Ecto neural progenitor cell (in vitro differentiated cells): Measurements from ENCODE around the gene ZC2HC1C.

ENCODE experiments used
- DNase-seq: peaks from one replicate; pipeline ENCODE4 v3.0.0-alpha.2; 2018; ENCODE audit warnings: low spot score

The ZC2HC1C gene

GRCh38 chr14:75069121-75069810, at the start of gene ZC2HC1C:
Gene ZC2HC1C, plus strand, starts transcription at chr14:75069641. Its CDS starts 933 bp downstream, at chr14:75070574.
- peak; percentile 95 for DNase-seq

GRCh38 chr14:75022655-75023054, 46.8 kb upstream of the ZC2HC1C start:
- DNase-seq = peak; percentile 47

- DNase-seq = no peak
Observed at GRCh38 chr14:75023108-75023507, 46.3 kb upstream of the ZC2HC1C start.

DNA sequence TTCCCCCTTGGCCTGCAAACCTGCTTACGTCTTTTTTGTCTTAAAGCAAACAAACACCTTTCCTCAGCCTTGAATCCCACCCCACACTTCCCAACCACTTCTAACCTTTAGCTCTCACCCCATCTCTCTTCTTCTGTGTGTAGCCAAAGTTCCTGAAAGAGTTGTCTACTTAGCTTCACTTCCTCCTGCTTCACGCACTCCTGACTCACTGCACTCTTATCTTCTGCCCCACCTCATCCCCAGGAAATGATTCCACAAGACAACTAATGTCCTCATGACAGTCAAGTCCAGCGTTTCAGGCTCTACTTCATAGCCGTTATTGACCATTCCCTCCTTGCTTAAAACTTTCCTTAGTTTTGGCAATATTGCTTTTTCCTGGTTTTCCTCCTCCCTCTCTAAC, 44.4 kb upstream of the ZC2HC1C start:
- no peak for DNase-seq

GRCh38 chr14:75025876-75026275, 43.6 kb upstream of the ZC2HC1C start:
- DNase-seq = no peak

GRCh38 chr14:75030147-75030546, 39.3 kb upstream of the ZC2HC1C start:
- no peak for DNase-seq

- no peak for DNase-seq
Observed at GRCh38 chr14:75032939-75033338, 36.5 kb upstream of the ZC2HC1C start.

DNA sequence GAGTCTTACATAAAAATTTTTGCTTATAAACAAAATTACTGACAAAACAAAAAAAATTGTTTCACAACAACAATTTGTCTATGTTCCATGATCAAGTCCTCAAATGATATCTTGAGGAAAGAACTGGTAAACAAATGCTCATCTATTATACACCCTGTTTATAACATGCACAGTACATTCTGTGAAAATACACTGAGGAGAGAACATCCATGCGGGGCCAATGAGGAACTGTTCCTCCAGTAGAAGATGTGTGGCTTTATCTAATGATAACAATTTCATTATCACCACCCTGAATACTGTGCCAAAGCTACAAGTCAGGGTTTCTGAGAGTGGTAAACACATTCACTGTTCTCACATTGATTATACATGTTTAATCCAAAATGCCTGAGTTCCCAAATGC, 28.9 kb upstream of the ZC2HC1C start:
- no peak for DNase-seq

DNA sequence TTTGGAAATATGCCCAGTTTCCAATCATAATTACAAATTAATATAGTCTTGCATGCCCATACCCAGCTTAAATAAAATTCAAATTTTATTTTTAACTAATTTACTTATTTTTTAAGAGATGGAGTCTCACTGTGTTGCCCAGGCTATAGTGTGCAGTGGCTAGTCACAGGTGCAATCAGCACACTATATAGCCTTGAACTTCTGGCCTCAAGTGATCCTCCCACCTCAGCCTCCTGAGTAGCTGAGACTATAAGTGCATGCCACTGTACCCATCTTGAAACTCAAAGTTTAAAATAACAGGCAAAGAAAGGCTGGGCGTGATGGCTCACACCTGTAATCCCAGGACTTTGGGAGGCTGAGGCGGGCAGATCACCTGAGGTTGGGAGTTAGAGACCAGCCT, 28.5 kb upstream of the ZC2HC1C start:
- no peak for DNase-seq

DNA sequence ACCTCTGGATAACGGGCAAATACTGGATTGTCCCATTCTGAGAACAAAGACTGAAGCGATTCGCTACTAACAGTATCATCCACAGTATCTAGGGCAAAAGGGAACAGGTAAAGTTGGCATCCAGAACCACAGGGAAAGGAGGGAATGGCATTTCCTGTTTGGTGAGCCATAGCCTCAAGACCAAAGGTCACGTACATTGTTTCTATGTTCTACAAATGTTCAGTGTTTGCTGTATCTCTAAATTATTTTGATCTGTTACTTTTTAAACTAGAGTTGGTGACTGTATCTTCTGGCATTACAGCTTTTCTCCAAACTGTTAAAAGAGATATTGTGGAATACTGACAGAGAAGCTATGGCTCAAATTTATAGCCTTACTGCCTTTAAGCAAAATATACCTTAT, 27.8 kb upstream of the ZC2HC1C start:
- DNase-seq = no peak

GRCh38 chr14:75042035-75042434, 27.4 kb upstream of the ZC2HC1C start:
- DNase-seq = no peak

DNA sequence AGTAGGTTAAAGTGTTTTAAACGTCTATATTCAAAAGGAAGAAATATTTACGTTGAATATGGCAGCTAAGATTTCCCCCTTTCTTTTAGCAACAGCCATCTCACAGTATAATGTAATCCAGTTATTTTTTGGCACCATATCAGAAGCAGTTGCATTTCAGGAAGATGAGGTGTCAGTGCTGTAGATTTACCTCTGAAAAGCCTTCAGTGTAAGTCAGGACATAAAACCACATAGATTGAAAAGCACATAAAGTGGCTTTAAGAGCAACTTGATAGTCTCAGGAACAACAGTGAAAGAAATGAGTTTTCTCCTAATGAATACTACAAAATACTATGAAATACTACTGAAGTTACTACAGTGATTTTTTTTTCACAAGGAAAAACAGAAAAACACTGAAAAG, 25.1 kb upstream of the ZC2HC1C start:
- no peak for DNase-seq

DNA sequence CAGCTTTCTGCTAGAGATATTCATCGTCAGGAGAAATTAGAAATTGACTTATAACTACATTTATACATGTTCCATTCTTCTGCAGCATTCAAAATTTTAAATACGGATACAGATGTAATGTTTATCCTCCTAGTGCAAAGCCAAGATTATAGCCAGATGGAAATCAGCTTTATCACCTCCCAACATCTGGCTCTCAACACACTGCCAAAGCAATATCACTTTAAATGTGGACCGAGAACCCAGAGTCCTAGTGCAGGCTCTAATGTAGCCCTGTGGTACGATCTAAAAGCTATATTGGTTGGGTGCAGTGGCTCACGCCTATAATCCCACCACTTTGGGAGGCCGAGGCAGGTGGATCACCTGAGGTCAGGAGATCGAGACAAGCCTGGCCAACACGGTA, 24.7 kb upstream of the ZC2HC1C start:
- no peak for DNase-seq

DNA sequence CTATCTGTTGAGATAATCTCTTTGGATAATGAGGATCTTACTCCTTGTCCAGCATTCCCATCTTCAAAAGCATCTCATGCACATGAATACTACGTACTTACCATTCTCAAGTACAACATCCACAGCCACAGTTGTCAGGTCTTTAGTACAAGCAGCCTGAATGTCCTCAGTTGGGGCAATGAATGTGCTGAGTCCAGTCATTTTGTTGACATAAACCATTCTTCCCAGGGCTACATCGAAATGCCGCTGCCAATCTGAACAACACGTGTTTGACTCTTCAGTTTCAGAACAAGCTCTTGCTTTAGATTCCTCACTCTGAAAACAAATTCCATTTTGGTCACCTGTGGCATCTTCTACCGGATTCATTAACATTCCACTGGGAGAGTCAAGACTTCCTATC, 23.2 kb upstream of the ZC2HC1C start:
- DNase-seq = no peak

- no peak for DNase-seq
Observed at GRCh38 chr14:75046899-75047298, 22.5 kb upstream of the ZC2HC1C start.

- no peak for DNase-seq
Observed at GRCh38 chr14:75047506-75047905, 21.9 kb upstream of the ZC2HC1C start.

DNA sequence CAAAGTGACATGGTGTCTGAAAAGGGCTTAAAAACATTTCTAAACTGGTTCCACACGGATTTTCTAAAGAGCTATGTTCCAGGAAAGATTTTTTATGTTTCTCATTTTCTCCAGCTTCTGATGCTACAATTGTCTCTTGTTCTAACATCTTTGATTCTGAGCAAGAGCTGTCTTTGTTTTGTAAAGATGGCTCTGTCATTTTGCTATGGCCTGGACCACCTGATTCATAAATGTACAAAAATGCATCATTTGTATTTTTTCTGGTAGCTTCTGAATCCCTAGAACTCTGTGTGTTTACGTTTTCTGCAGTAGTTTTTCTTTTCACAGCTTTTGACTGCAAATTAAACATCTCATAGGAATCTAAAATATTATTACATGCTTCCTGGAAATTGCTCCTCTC, 21.3 kb upstream of the ZC2HC1C start:
- no peak for DNase-seq

DNA sequence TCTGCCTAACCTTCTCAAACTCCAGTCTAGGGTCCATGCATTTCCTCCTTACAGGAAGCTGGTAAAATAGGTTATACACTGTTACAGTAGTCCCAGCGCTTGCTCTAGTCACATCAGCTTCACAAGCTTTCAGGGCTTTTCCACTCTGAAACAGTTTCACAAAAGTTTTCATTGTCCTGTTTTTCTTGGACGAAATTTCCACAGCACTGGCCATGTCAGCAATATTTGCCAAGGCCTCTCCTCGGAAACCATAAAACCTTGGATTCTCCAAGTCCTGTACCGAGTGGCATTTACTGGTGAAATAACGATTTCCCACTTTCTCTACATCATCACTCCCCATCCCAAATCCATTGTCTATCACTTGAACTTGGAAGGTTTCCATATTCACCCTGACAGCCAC, 20.3 kb upstream of the ZC2HC1C start:
- no peak for DNase-seq

GRCh38 chr14:75049731-75050201, 19.7 kb upstream of the ZC2HC1C start:
- no peak for DNase-seq

DNA sequence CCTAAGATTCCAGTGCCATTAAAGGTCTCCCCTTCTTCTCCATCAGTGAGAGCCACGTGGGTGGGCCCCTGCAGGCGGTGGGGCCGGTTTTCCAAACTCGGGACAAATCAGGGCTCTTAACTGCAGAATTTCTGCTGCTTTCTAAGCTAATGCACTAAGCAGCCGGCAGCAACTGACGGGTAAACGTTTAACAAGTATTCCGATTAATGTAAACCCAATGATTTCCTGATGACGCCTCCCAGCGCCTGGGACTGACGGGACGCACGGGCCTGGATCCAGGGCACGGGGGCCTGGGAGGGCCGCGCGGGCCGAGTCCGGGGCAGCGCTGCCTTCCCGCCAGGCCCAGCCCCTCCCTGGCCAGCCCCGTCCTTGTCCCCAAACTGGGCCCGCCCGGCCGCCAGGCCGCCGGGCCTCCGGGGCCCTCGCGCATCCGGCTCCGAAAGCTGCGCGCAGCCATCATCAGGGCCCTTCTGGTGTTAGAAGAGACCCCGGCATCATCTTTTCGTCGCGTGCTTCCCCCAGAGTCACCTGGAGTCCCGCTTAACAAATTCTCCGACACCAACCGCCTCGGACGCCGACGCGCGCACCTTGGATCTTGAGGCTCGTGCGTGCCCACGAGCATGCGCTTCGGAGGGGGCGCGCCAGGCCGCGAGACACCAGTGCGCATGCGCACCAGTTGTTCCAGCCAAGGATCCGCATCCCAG, 18.4 kb upstream of the ZC2HC1C start, which contains the start of gene MLH3:
TSS of gene MLH3 (minus strand) at position 616 of the 704 bp plus-strand sequence. CDS start 1,812 bp downstream, outside the sequence.
- DNase-seq = peak; percentile 91

DNA sequence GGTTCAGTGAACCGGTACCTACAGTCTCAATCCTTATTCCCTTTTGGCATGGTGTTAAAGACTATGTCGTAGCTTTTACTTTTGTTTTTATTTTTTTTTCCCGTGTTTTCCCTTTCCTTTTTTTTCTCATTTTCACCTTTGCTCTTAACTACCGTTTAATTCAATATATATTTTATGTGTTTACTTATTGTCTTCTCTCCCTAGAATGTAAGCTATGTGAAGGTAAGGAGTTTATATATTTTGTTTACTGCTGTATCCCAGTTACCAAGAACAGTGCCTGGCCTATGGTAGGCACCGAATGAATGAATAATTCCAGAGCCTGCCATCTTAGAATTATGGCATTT, 17.9 kb upstream of the ZC2HC1C start:
- DNase-seq = no peak

- no peak for DNase-seq
Observed at GRCh38 chr14:75053396-75054291, 15.8 kb upstream of the ZC2HC1C start.

DNA sequence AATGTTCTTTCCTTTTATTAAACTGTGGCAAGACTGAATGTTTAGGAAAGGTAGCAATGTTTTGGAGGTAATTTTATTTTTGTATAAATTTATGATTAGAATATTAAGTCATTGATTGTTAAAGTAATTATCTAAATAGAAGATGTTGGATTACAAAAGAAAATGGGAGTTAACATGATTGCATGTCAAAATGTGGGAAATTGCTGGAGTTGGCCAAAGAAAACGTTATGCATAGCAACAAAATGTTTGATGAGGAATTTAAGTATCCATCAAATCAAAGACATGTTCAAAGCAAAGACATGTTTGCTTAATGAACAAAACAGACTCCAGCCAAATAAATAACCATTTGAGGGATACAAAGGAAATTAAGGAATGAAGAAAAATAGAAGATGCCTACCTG, 15.0 kb upstream of the ZC2HC1C start:
- no peak for DNase-seq
